NCI-H2107 treated with DMSO at 0.1 percent for 48 hours (cell line): ENCODE data around the gene COPG1.
"Not testable (repeated sequence)": the region's sequence is repeated elsewhere in the genome, so short reads cannot be mapped to it uniquely, and the experiment has no call there.

Experiments used
- DNase-seq: peaks from one replicate; lab custom pipeline; 2025; ENCODE audit not compliant: unreplicated experiment; lab: John Stamatoyannopoulos, UW

Gene COPG1

DNA sequence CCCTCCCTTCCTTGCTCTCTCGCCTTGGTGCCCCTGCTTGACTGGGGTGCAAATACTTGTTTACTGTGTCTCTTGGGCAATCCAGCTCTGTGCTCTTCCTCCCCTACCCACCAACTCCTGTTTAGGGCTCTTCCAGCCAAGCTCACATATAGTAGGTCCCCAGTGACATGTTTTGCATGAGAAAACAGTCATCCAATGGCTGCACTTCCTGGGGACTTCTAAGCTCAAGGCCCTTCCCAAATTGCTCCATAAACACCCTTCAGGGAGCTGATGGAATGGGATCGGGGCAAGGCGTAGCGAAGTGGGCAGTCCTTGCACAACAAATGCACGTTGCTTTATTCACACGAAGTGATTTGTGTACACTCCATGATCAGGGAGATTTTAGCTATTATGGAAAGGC lies 9.4 kb upstream of the COPG1 start:
- DNase-seq, result no peak

DNA sequence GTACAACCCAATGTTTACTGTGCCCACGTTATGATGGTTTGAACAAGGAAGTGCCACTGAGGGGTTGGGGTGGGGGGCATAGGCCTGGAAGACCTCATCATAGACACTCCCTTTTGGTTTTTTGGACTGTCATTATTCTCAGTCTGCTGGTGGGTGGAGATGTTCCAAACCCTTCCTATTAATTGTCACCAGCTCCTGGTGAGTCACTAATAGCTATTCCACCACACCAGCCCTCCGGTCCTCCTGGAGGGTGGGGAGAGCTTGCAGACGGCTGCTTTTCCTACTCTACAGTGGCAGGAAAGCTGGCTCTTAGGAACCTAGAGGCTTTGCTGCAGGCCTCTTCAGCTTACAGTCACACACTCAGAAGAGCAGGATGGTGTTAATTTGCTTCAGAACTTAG lies 9.0 kb upstream of the COPG1 start:
- no peak for DNase-seq

DNA sequence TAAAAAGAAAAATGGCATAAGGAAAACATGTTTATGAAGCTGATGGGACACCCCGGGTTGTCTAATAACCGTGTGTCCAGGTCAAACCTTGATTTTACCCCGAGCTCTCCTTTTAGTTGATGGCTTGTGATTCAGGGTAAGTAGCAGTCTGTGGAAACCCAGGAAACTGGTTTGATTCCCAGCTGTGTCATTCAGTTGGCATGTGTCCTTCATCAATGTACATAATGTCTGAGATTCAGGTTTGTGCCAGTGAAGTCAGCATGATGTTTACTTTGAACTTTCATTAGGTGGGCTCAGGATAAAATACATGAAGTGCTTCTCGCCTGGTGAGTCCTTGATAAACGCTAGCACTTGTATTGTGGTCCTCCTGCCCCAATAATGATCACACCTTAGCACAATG lies 4.3 kb upstream of the COPG1 start:
- DNase-seq, result no peak

GRCh38 chr3:129245641-129246306 lies 3.6 kb upstream of the COPG1 start:
- DNase-seq, result peak; percentile 87

DNA sequence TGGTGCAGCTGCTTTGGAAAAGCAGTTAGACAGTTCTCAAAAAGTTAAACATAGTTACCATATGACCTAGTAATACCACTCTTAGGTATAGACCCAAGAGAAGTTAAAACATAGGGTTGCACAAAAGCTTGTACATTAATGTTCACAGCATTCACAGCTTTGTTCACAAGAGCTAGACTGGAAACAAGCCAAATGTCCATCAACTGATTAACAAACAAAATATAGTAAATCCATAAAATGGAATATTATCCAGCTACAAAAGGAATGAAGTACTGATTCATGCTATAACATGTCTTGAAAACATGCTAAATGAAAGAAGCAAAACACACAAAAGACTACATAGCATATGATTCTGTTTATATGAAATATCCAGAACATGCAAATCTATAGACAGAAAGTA lies 2.8 kb upstream of the COPG1 start:
- DNase-seq, result no peak

GRCh38 chr3:129248286-129248979 lies 973 bp upstream of the COPG1 start:
- DNase-seq, result no peak

DNA sequence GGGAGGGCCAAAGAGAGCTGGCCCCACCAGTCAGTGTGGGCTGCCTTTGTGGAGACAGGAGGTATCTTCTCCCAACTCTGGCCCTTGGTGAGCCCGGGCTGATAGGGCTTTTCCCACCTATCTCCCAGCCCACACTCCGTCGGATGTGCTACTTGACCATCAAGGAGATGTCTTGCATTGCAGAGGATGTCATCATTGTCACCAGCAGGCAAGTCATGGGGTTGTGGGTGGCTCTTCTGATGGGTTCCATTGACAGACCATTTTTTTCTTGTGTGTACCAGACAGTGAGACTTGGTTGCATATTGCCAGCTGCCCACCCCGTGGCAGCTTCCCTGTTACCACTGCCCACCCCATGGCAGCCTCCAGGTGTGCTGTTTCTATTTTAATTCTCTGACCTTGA lies 3.3 kb downstream of the COPG1 start:
- no peak for DNase-seq

DNA sequence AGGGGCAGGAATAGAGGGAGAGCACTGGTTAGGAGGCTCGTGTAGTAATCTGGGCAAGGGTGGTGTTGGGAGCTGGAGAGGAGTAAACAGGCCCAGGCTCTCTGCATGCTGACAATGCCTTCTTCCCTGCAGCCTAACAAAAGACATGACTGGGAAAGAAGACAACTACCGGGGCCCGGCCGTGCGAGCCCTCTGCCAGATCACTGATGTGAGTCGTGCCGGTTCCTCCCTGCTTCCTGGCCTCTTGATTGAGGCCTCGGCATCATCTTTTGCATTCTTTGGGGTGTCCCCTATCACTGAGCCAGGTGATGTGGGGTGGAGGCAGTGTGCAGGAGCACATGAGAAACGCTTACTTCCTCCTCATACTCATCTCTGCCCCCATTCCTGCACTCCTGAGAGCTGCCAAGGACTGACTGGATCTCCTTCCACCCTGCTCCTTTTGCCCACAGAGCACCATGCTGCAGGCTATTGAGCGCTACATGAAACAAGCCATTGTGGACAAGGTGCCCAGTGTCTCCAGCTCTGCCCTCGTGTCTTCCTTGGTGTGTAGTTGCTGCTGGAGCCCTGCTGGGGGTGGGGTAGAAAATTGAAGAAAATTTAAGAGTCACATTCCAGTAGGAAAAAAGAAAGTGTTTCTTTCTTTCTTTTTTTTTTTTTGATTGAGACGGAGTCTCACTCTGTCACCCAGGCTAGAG lies 5.3 kb downstream of the COPG1 start:
- DNase-seq, result no peak

DNA sequence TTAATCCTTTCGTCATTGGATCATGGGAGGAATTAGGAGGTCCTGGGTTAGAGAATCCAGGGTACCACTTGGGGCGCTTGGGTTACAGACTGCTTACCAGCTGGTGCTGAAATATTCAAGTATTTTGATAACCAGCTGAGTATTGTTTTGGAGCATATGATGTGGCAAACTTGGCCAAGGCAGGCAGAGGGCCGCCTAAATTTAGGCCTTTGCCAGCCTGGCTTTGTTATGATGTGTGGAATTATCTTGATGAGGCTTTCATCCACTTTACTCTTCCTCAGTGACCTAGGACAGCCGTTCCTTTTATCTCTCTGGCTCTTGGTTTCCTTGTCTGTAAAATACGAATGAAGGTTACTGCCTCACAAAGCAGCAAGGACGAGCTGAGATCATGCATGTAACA lies 6.9 kb downstream of the COPG1 start:
- no peak for DNase-seq

DNA sequence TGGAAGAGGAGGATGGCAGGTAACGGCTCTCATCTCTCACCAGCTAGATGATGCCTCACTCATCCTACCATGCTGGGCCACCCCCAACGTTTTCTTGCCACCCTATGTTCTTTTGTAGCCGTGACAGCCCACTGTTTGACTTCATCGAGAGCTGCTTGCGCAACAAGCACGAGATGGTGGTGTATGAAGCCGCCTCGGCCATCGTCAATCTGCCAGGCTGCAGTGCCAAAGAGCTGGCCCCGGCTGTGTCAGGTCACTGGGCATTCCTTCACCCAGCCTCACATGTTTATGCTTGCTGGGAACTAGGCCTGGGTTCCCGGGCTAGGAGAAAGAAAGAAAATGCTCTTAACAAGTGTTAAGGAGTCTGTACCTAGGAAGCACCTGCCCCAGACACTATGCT lies 8.2 kb downstream of the COPG1 start:
- no peak for DNase-seq

GRCh38 chr3:129259612-129260477 lies 10.4 kb downstream of the COPG1 start:
- no peak for DNase-seq

- DNase-seq, result no peak
These were observed 11.2 kb downstream of the COPG1 start for GRCh38 chr3:129260606-129261005.

DNA sequence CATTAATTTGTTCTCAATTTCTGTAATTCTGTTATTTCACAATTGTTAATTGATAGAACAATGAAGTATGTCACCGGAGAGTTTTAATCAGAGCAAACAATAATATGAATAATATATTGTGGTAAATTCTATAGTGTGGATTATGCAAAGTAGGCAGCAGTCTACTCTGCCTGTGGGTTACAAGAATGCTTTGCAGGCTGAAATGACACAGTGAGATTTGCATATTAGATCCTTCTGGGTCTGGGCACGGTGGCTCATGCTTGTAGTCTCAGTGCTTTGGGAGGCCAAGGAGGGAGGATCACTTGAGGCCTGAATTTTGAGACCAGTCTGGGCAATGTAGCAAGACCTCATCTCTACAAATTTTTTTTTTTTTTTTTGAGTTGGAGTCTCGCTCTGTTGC lies 12.5 kb downstream of the COPG1 start:
- no peak for DNase-seq

DNA sequence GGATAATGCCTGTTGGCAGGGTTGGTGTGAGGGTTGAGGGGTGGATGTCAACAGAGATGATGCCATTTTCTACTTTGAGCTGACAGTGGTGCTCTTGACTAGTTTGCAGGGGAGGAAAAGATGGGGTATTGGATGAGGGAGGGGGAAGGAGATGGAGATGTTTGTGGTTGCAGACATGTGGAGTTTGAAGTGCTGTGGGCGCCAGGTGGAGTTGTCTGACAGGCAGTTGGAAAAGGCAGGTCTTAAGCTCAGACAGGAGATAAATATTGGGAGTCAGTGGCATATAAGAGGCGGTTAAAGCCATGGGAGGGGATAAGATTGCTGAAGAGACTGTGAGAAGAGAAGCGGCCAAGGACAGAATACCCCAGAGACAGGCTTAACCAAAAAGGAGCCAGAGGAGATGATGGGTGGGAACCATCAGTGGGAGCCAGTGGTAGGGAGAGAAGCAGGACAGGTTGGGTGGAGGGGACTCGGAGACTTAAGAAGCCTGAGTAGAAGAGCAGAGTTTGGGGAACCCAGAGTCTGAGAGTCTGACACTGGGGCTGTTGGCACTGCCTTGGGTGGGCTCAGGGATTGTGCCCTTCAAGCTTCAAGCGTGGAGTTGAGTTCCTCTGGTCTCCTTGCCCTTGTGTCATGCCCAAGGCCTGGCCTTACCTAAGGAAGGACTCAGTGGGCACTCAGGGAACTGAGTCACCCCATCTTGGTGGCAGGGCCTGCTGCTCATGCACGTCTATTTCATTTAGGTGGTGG lies 13.9 kb downstream of the COPG1 start:
- DNase-seq, result peak; percentile 96

DNA sequence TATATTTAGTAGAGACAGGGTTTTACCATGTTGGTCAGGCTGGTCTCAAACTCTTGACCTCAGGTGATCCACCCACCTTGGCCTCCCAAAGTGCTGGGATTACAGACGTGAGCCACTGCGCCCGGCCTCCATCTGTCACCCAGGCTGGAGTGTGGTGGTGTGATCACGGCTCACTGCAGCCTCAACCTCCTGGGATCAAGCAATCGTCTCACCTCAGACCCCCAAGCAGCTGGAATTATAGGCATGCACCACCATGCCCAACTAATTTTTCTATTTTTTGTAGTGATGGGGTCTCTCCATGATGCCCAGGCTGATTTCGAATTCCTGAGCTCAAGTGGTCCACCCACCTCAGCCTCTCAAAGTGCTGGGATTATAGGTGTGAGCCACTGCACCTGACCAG lies 15.6 kb downstream of the COPG1 start:
- DNase-seq, result not testable (repeated sequence)

GRCh38 chr3:129266651-129267050 lies 17.2 kb downstream of the COPG1 start:
- DNase-seq, result no peak

DNA sequence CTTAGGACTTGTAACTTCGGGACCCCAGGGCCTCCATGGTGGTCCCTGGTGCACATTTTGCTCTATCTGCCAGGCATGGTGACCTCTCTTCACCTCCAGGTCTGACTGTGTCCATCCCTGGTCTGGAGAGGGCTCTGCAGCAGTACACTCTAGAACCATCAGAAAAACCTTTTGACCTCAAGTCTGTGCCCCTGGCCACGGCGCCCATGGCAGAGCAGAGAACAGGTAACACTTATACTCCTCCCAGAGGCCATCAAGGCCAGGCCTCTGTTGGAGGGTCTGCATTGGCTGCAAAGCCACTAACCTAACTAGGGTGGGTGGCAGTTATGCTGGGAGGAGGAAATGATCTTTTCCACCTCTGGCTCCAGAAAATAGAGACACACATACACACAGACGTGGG lies 19.0 kb downstream of the COPG1 start:
- DNase-seq, result no peak

DNA sequence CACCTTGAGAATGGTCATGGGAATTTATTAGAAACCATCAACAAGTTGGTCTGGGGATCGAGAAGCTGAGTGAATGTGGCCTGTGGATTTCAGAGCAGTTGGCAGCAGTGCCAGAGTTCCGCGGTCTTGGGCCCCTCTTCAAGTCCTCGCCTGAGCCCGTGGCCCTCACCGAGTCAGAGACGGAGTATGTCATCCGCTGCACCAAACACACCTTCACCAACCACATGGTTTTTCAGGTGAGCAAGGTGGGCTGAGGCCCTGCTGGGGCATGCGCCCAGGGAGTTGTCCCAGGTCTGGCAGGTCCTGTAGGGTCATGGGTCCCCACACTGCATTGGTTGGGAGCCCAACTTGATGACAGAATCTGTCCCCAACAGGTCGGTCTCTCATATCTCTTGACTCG lies 22.3 kb downstream of the COPG1 start:
- no peak for DNase-seq

DNA sequence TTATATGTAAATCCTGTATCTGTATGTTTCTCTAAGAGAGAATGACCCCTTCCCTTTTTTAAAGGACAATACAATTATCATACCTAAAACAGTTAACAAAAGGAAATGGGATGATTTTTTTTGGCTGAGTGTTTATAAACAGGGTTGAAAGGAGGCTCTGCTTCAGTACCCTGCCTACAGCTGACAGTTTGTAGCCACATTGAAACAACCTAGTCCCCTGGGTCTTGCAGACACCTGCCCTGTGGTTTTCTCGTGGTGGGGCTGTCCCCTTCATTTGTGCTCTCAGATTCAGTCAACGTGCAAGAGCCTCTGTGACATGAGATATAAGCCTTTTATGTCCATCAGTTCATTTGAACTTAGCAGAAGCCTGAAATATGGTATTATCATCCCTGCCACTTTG lies 27.0 kb downstream of the COPG1 start:
- peak; percentile 96 for DNase-seq

DNA sequence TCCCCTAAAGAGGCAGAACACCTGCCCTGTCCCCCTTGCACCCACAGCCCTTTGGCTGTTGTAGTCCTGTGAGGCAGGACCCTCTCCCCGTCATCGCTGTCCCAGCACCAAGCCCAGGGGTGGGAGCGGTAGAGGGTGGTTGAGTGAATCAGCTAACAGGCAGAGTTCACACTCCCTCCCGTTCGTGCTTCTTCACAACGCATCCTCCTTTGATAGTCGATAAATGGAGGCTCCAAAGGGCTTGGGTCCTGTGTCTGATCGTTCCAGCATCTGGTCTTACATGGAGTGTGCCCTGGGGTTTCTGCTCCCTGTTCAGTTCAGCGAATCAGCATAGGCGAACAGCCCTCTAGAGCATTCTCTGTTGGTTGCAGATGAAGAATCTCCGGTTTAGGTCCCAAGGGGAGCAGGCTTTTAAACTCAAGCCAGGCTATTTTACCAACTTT lies 28.4 kb downstream of the COPG1 start:
- no peak for DNase-seq
